Osteocyte (in vitro differentiated cells): Measurements from ENCODE around the gene ZNF778. TPM values are rescaled to one million over a fixed set of nuclear protein-coding genes. Genes with fewer than 3 reads are reported as not detected.

Source experiments
- DNase-seq: peaks from one replicate; pipeline ENCODE4 v3.0.0; 2021; ENCODE audit warnings: mixed read lengths; ENCODE audit not compliant: unreplicated experiment; ENCODE audit errors: extremely low spot score
- H3K27ac Mint-ChIP-seq: one replicate; pipeline ENCODE4 v1.8.0; 2021; ENCODE audit warnings: mild to moderate bottlenecking, mixed read lengths; ENCODE audit not compliant: unreplicated experiment
- H3K27me3 Mint-ChIP-seq: one replicate; pipeline ENCODE4 v1.8.0; 2021; ENCODE audit warnings: mixed read lengths; ENCODE audit not compliant: unreplicated experiment
- H3K36me3 Mint-ChIP-seq: one replicate; pipeline ENCODE4 v1.8.0; 2021; ENCODE audit warnings: mixed read lengths; ENCODE audit not compliant: unreplicated experiment
- H3K4me1 Mint-ChIP-seq: one replicate; pipeline ENCODE4 v1.8.0; 2021; ENCODE audit warnings: mixed read lengths; ENCODE audit not compliant: unreplicated experiment
- H3K4me3 Mint-ChIP-seq: one replicate; pipeline ENCODE4 v1.8.0; 2021; ENCODE audit warnings: mild to moderate bottlenecking, moderate library complexity, mixed read lengths; ENCODE audit not compliant: unreplicated experiment
- H3K9me3 Mint-ChIP-seq: one replicate; pipeline ENCODE4 v1.8.0; 2021; ENCODE audit warnings: mixed read lengths; ENCODE audit not compliant: unreplicated experiment
- CTCF ChIP-seq: fragments of 200-600 bp; sonication (generic); IDR thresholded peaks from 2 replicates; pipeline ENCODE4 v1.5.0; 2021; ENCODE audit warnings: antibody characterized with exemption, mild to moderate bottlenecking, moderate library complexity
- total RNA-seq: library from RNA; stranded (reverse); gene quantifications from 2 replicates; pipeline ENCODE4 v1.2.1, GENCODE V29; 2021

Gene ZNF778
- total RNA-seq, 1 donor from 2014 or later = 10.5 TPM

DNA sequence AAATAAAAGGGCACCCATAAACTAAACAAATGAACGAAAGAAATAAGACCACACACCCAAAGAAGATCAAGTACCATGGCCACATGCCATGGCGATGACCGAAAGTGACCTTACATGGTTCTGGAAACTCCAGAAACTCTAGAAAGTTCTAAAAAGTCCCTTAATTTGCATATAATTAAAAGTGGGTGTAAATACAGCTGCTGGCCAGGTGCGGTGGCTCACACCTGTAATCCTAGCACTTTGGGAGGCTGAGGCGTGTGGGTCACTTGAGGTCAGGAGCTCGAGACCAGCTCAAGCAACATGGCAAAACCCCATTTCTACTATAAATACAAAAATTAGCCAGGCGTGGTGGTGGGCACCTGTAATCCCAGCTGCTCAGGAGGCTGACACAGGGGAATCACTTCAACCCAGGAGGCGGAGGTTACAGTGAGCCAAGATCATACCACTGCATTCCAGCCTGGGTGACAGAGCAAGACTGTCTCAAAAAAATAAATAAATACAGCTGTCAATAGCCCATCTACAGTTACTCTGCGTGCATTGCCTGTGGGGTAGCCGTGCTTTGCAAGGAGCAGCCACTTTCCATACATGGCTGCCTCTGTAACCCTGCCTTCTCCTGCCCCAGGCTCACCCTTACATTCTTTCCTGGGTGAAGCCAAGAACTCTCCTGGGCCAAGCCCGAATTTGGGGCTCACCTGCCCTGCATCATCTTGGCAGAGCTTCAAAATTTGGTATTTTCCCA, 7.2 kb upstream of the ZNF778 start:
- Mint-ChIP-seq H3K36me3 (no peaks in the 10 kb centered on the region), H3K27ac (no peak overlapping the region), H3K27me3 (peaks cover 20% of the 10 kb centered on the region), H3K9me3 (no peaks in the 10 kb centered on the region), H3K4me1 (no peaks in the 10 kb centered on the region), H3K4me3 (no peak overlapping the region)
- no peak for DNase-seq
- no peak for TF ChIP-seq CTCF

GRCh38 chr16:89210904-89211515, 6.5 kb upstream of the ZNF778 start:
- H3K4me1 Mint-ChIP-seq = no peaks in the 10 kb centered on the region
- DNase-seq = no peak
- no peak overlapping the region for H3K27ac Mint-ChIP-seq
- peaks cover 20% of the 10 kb centered on the region for H3K27me3 Mint-ChIP-seq
- H3K4me3 Mint-ChIP-seq = no peak overlapping the region
- H3K9me3 Mint-ChIP-seq = no peaks in the 10 kb centered on the region
- no peak for TF ChIP-seq CTCF
- no peaks in the 10 kb centered on the region for H3K36me3 Mint-ChIP-seq

- H3K27ac Mint-ChIP-seq = peak overlapping the region; percentile 82
- no peak for DNase-seq
- peaks cover 16% of the 10 kb centered on the region for H3K4me1 Mint-ChIP-seq
- H3K9me3 Mint-ChIP-seq = no peaks in the 10 kb centered on the region
- peak overlapping the region; percentile 86 for H3K4me3 Mint-ChIP-seq
- H3K36me3 Mint-ChIP-seq = peaks cover 6% of the 10 kb centered on the region
- no peaks in the 10 kb centered on the region for H3K27me3 Mint-ChIP-seq
- peak; percentile 79 for TF ChIP-seq CTCF
Observed at GRCh38 chr16:89216315-89217137, 977 bp upstream of the ZNF778 start.

- H3K36me3 Mint-ChIP-seq = peaks cover 7% of the 10 kb centered on the region
- H3K27me3 Mint-ChIP-seq = no peaks in the 10 kb centered on the region
- peak overlapping the region; percentile 86 for H3K4me3 Mint-ChIP-seq
- DNase-seq = no peak
- no peaks in the 10 kb centered on the region for H3K9me3 Mint-ChIP-seq
- no peak for TF ChIP-seq CTCF
- H3K27ac Mint-ChIP-seq = peak overlapping the region; percentile 82
- peaks cover 16% of the 10 kb centered on the region for H3K4me1 Mint-ChIP-seq
Observed at GRCh38 chr16:89217138-89217387, 440 bp upstream of the ZNF778 start.

DNA sequence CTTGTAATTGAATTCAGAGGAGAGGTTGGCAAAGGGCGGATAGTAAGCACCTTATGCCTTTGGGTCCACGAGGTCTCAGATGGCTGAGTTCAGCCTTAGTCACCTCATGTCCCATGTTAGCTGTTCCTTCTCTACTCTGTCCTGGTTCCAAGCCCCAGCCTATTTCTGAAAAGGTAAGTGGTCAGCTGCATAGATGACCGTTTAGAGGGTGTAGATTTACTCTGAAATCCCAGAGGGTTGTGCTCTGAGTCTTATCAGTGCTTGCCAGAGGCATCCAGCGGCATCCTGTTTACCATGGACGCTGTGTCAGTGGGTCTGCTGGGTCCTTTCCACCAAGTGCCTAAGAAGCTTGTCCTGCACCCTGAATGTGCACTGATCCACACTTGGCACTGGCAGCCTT, 1.9 kb downstream of the ZNF778 start:
- peaks cover 18% of the 10 kb centered on the region for H3K36me3 Mint-ChIP-seq
- no peak for TF ChIP-seq CTCF
- H3K9me3 Mint-ChIP-seq = no peaks in the 10 kb centered on the region
- no peaks in the 10 kb centered on the region for H3K27me3 Mint-ChIP-seq
- peaks cover 16% of the 10 kb centered on the region for H3K4me1 Mint-ChIP-seq
- H3K27ac Mint-ChIP-seq = no peak overlapping the region
- no peak for DNase-seq
- H3K4me3 Mint-ChIP-seq = peak overlapping the region; percentile 86
